ENCODE data around the gene RHOXF2. TPM values are rescaled to one million over a fixed set of nuclear protein-coding genes. Genes with fewer than 3 reads are reported as not detected.

RHOXF2 gene
- total RNA-seq, 1 donor from 2014 or later: not detected

DNA sequence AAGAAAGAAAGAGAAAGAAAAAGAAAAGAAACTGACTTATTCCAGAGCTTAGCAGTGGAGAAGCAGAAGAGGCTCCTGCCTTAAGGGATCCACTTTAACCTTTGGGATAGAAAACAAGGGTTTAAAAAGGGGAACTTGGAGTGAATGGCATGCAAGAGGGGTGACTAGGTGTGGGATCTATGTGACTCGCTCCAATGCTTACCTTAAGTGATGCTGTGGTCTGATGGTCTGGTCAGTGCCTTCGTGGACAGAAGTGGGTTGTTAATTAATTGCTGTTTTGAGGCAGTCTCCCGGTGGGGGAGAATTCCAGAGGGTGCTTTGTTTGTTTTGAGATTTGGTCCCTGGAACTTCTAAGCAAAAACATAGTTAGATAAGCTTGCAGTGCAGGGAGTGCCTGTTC is 21.6 kb upstream of the RHOXF2 start:
- H3K4me3 ChIP-seq: no peak overlapping the region
- Mint-ChIP-seq H3K4me3 (no peak overlapping the region), H3K4me1 (no peaks in the 10 kb centered on the region), H3K27me3 (ENCODE audit: insufficient read depth, low read depth) (no peaks in the 10 kb centered on the region), H3K27ac (no peak overlapping the region), H3K9me3 (no peaks in the 10 kb centered on the region), H3K36me3 (no peaks in the 10 kb centered on the region)
- no peak overlapping the region for H3K27ac ChIP-seq
- no peaks in the 10 kb centered on the region for H3K36me3 ChIP-seq
- peaks cover 6% of the 10 kb centered on the region for H3K4me1 ChIP-seq
- no peaks in the 10 kb centered on the region for H4K20me1 ChIP-seq (ENCODE audit: low read depth)
- H3K27me3 ChIP-seq: no peaks in the 10 kb centered on the region
- H3K9ac ChIP-seq: no peak overlapping the region
- no peaks in the 10 kb centered on the region for H3F3A ChIP-seq (ENCODE audit: low read depth)
- TF ChIP-seq, protein P1, sequence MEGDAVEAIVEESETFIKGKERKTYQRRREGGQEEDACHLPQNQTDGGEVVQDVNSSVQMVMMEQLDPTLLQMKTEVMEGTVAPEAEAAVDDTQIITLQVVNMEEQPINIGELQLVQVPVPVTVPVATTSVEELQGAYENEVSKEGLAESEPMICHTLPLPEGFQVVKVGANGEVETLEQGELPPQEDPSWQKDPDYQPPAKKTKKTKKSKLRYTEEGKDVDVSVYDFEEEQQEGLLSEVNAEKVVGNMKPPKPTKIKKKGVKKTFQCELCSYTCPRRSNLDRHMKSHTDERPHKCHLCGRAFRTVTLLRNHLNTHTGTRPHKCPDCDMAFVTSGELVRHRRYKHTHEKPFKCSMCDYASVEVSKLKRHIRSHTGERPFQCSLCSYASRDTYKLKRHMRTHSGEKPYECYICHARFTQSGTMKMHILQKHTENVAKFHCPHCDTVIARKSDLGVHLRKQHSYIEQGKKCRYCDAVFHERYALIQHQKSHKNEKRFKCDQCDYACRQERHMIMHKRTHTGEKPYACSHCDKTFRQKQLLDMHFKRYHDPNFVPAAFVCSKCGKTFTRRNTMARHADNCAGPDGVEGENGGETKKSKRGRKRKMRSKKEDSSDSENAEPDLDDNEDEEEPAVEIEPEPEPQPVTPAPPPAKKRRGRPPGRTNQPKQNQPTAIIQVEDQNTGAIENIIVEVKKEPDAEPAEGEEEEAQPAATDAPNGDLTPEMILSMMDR (IDR thresholded peaks at IDR 0.05): no peak
- TF ChIP-seq EZH2phosphoT487 (IDR thresholded peaks at IDR 0.05): no peak
- no peak for TF ChIP-seq EZH2 (IDR thresholded peaks at IDR 0.05)
- no peak for DNase-seq (ENCODE audit: low spot score)
- no peaks in the 10 kb centered on the region for H3K79me2 ChIP-seq (ENCODE audit: low read depth)
- no peak overlapping the region for H2AFZ ChIP-seq (replicated peaks)
- no peak overlapping the region for H3K4me2 ChIP-seq
- no peaks in the 10 kb centered on the region for H3K9me3 ChIP-seq (ENCODE audit: low read depth)

DNA sequence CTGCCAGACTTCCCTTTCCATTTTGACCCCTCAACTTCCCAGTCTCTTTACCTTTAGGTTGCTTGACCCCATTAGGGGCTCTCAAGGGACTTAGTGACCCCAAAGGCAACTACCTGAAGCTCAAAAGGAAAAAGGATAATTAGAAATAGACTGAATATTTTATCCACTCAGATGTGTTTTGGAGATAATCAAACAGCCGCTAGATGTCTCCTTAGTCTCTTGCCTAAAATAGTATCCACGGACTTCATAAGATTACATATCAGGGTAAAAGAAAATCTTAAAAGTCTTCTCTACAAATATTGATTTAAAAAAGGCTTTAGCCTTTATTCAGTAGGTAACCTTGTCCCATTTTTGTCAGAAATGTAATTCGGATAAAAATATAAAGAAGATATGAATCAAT is 21.0 kb upstream of the RHOXF2 start:
- Histone ChIP-seq H3K4me1 (peaks cover 6% of the 10 kb centered on the region), H3K4me3 (no peak overlapping the region), H3F3A (ENCODE audit: low read depth) (no peaks in the 10 kb centered on the region), H3K9me3 (ENCODE audit: low read depth) (no peaks in the 10 kb centered on the region), H3K9ac (no peak overlapping the region), H3K27me3 (no peaks in the 10 kb centered on the region), H3K79me2 (ENCODE audit: low read depth) (no peaks in the 10 kb centered on the region), H3K36me3 (no peaks in the 10 kb centered on the region), H4K20me1 (ENCODE audit: low read depth) (no peaks in the 10 kb centered on the region), H3K4me2 (no peak overlapping the region), H2AFZ (replicated peaks) (no peak overlapping the region), H3K27ac (no peak overlapping the region)
- Mint-ChIP-seq H3K9me3 (no peaks in the 10 kb centered on the region), H3K4me1 (no peaks in the 10 kb centered on the region), H3K4me3 (no peak overlapping the region), H3K27ac (no peak overlapping the region), H3K27me3 (ENCODE audit: insufficient read depth, low read depth) (no peaks in the 10 kb centered on the region), H3K36me3 (no peaks in the 10 kb centered on the region)
- DNase-seq (ENCODE audit: low spot score): no peak
- TF ChIP-seq, protein P1 (IDR thresholded peaks at IDR 0.05): no peak
- no peak for TF ChIP-seq EZH2 (IDR thresholded peaks at IDR 0.05)
- no peak for TF ChIP-seq EZH2phosphoT487 (IDR thresholded peaks at IDR 0.05)

DNA sequence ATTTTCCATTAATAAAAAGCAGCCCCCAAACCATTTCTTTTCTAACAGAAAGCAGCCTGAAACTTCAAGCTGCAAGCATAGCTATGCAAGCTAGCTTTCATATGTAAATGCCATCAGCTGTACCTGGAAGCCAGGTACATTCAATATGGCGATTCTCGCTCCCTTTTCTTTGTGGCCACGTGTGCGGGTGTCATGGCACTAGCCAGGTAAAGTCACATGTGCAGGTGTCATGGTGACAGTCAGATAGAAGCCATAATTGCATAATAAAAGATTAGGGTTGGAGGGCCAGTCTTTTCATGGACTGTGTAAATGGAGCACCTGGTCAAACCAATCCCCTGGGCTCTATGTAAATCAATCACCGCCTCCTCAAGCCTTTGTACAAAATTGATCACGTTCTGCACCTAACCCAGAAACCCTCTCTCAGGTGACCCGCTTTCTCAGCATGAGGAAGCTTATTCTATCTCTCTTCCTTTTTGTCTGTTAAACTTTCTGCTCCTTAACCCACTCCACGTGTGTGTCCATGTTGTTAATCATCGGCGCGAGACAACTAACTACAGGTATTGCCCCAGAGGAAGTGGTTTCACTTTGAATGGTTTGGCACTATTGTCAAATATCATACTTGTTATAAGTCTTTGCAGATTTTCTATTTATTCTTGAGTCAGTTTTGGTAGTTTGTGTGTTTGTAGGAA is 18.0 kb upstream of the RHOXF2 start:
- no peak overlapping the region for H3K4me3 ChIP-seq
- no peak overlapping the region for H3K27ac Mint-ChIP-seq
- H3K4me1 Mint-ChIP-seq: no peaks in the 10 kb centered on the region

More for the DNA sequence above, 18.0 kb upstream of the RHOXF2 start:
- Histone ChIP-seq H3K4me2 (no peak overlapping the region), H2AFZ (replicated peaks) (no peak overlapping the region), H3K9me3 (ENCODE audit: low read depth) (no peaks in the 10 kb centered on the region), H3K27ac (no peak overlapping the region), H3K79me2 (ENCODE audit: low read depth) (no peaks in the 10 kb centered on the region), H3F3A (ENCODE audit: low read depth) (no peaks in the 10 kb centered on the region), H3K9ac (no peak overlapping the region), H3K27me3 (no peaks in the 10 kb centered on the region), H3K4me1 (peaks cover 6% of the 10 kb centered on the region), H4K20me1 (ENCODE audit: low read depth) (no peaks in the 10 kb centered on the region), H3K36me3 (no peaks in the 10 kb centered on the region)
- Mint-ChIP-seq H3K36me3 (no peaks in the 10 kb centered on the region), H3K27me3 (ENCODE audit: insufficient read depth, low read depth) (peaks cover 6% of the 10 kb centered on the region), H3K9me3 (peaks cover 6% of the 10 kb centered on the region), H3K4me3 (no peak overlapping the region)
- TF ChIP-seq EZH2 (IDR thresholded peaks at IDR 0.05): no peak
- TF ChIP-seq EZH2phosphoT487 (IDR thresholded peaks at IDR 0.05): no peak
- TF ChIP-seq, protein P1 (IDR thresholded peaks at IDR 0.05): no peak
- no peak for DNase-seq (ENCODE audit: low spot score)
